HEK293T (cell line): ENCODE data around the gene ACSS3.

Experiments
- CTCF ChIA-PET: fragments of 350-600 bp; formaldehyde crosslinking; extraction: SDS; loops from one replicate; lab custom pipeline; 2021; ENCODE audit warnings: antibody characterized with exemption, inconsistent platforms; lab: Yijun Ruan, JAX
- POLR2A ChIA-PET: fragments of 350-600 bp; formaldehyde crosslinking; extraction: SDS; loops from one replicate; lab custom pipeline; 2020; ENCODE audit warnings: antibody characterized with exemption, inconsistent platforms; lab: Yijun Ruan, JAX
- DNase-seq: peaks from one replicate; pipeline ENCODE4 v3.0.0; 2012; ENCODE audit warnings: mixed read lengths; ENCODE audit errors: extremely low spot score
- ARNT ChIP-seq: fragments of 450-650 bp; IDR thresholded peaks from 2 replicates; pipeline ENCODE4 v1.6.1; 2017; ENCODE audit warnings: mild to moderate bottlenecking
- BHLHE40 ChIP-seq: fragments of 450-650 bp; IDR thresholded peaks from 2 replicates; pipeline ENCODE4 v1.6.1; 2016; ENCODE audit warnings: mild to moderate bottlenecking, moderate library complexity, borderline replicate concordance
- CTBP1 ChIP-seq: fragments of 450-650 bp; IDR thresholded peaks from 2 replicates; pipeline ENCODE4 v1.6.1; 2016; ENCODE audit warnings: borderline replicate concordance
- ELF4 ChIP-seq: fragments of 450-650 bp; IDR thresholded peaks from 2 replicates; pipeline ENCODE4 v1.6.1; 2017; ENCODE audit warnings: antibody characterized with exemption
- FOXA1 ChIP-seq: fragments of 450-650 bp; IDR thresholded peaks from 2 replicates; pipeline ENCODE4 v1.6.1; 2016; ENCODE audit warnings: mild to moderate bottlenecking
- FOXK2 ChIP-seq: fragments of 450-650 bp; IDR thresholded peaks from 2 replicates; pipeline ENCODE4 v1.6.1; 2016; ENCODE audit warnings: mild to moderate bottlenecking
- FOXM1 ChIP-seq: fragments of 450-650 bp; IDR thresholded peaks from 2 replicates; pipeline ENCODE4 v1.6.1; 2017; ENCODE audit warnings: mild to moderate bottlenecking, borderline replicate concordance
- HDGF ChIP-seq: fragments of 450-650 bp; IDR thresholded peaks from 2 replicates; pipeline ENCODE4 v1.6.1; 2017; ENCODE audit warnings: antibody characterized with exemption, borderline replicate concordance
- L3MBTL2 ChIP-seq: fragments of 450-650 bp; conservative IDR thresholded peaks from 2 replicates; pipeline ENCODE4 v1.6.1; 2016; ENCODE audit warnings: mild to moderate bottlenecking
- LEF1 ChIP-seq: fragments of 450-650 bp; IDR thresholded peaks from 2 replicates; pipeline ENCODE4 v1.6.1; 2017; ENCODE audit warnings: mild to moderate bottlenecking, borderline replicate concordance
- NFRKB ChIP-seq: fragments of 450-650 bp; IDR thresholded peaks from 2 replicates; pipeline ENCODE4 v1.6.1; 2016; ENCODE audit warnings: mild to moderate bottlenecking, moderate library complexity
- SP1 ChIP-seq: fragments of 450-650 bp; IDR thresholded peaks from 2 replicates; pipeline ENCODE4 v1.6.1; 2017
- SUZ12 ChIP-seq: fragments of 450-650 bp; IDR thresholded peaks from 2 replicates; pipeline ENCODE4 v1.6.1; 2016; ENCODE audit warnings: mild to moderate bottlenecking
- TARDBP ChIP-seq: fragments of 450-650 bp; IDR thresholded peaks from 2 replicates; pipeline ENCODE4 v1.6.1; 2016
- ZNF384 ChIP-seq: fragments of 450-650 bp; IDR thresholded peaks from 2 replicates; pipeline ENCODE4 v1.6.1; 2016
- TF ChIP-seq, protein P1 (sequence below): fragments of 450-650 bp; IDR thresholded peaks from 2 replicates; pipeline ENCODE4 v1.6.1; 2016

ACSS3 gene

DNA sequence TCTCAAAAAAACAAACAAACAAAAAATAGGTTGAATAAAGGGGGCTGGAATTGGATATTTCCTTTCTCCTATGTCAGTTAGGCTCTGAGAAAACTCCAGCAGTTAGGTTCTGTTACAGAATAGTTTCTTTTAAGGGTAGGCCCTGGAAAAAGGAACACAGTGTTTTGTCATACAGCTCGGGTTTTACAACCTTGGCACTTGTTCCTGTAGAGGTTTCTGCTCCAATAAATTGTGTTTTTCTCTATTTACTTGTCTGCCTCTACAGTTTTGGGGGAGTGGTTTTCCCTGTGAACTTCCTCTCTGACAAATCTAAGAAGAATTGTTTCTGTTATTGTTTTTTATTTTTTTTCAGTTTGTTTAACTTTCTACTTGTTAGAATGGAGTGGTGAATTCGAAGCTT is 167.6 kb downstream of the ACSS3 start:
- TF ChIP-seq FOXM1 (no peak), LEF1 (no peak), CTBP1 (no peak), ELF4 (no peak), BHLHE40 (no peak), FOXA1 (no peak), L3MBTL2 (no peak), SP1 (no peak), FOXK2 (no peak), ARNT (no peak), NFRKB (no peak), TARDBP (no peak), ZNF384 (no peak), HDGF (no peak)
- TF ChIP-seq, protein P1, sequence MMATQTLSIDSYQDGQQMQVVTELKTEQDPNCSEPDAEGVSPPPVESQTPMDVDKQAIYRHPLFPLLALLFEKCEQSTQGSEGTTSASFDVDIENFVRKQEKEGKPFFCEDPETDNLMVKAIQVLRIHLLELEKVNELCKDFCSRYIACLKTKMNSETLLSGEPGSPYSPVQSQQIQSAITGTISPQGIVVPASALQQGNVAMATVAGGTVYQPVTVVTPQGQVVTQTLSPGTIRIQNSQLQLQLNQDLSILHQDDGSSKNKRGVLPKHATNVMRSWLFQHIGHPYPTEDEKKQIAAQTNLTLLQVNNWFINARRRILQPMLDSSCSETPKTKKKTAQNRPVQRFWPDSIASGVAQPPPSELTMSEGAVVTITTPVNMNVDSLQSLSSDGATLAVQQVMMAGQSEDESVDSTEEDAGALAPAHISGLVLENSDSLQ = no peak
- no peak for DNase-seq
- ChIA-PET CTCF (no interaction called here), POLR2A (no interaction called here)

DNA sequence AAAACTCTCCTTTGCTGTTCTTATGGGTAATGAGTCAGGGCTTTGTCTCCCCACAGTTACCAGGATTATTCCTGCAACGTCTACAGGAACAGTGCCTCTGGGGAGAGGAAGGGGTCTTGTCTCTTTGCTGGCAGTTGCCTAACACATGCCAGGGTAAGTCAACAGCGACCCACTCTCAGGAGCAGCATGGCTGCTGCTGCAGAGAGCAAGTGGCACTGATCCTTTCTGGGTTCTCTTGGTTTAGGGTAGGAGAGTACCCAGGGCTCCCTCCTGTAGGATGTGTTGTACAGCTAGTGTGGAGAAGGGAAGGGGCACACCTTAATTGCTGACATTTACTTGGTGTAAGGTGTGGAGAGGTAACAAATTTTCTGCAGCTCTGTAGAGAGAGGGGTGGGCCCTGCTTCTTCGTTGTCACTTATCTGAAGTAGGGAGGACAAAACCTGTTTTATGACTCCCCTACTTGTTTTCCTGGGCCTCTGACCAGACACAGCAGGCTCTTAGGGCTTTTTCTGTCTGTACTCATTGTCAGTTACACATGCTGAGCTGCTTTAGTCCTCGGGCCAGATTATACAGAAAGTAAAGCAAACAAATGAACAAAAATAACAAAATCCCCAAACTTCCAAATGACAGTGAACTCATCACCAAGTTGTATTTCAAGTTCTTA is 168.2 kb downstream of the ACSS3 start:
- ChIA-PET POLR2A (no interaction called here), CTCF (no interaction called here)
- no peak for TF ChIP-seq FOXM1
- no peak for TF ChIP-seq FOXA1
- no peak for TF ChIP-seq FOXK2
- TF ChIP-seq L3MBTL2 = no peak
- no peak for TF ChIP-seq ELF4
- no peak for TF ChIP-seq SUZ12
- TF ChIP-seq ARNT = no peak
- no peak for TF ChIP-seq ZNF384
- no peak for TF ChIP-seq TARDBP
- no peak for TF ChIP-seq HDGF
- no peak for TF ChIP-seq NFRKB
- no peak for TF ChIP-seq SP1
- TF ChIP-seq, protein P1 = no peak
- no peak for TF ChIP-seq CTBP1
- TF ChIP-seq LEF1 = no peak
- no peak for TF ChIP-seq BHLHE40
- DNase-seq = peak; percentile 6

DNA sequence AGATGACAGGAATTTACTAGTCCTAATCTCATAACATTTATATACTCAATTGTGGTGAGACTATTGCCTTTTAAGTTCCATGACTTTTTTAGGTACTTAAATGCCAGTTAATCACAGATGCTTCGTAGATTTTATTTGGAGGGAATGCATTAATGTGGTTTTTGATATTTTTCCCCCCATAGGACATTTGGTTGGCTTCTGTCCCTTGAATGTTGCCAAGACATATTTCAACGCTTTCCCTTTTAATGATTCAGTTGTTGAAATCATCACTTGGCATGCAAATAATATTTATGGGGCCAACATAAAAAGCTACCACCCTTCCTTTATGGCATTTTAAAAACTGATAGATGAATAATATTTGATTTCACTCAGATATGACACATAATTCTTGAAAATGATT is 172.1 kb downstream of the ACSS3 start:
- no peak for DNase-seq
- ChIA-PET CTCF (no interaction called here), POLR2A (no interaction called here)
- no peak for TF ChIP-seq ARNT
- no peak for TF ChIP-seq SP1
- no peak for TF ChIP-seq HDGF
- no peak for TF ChIP-seq FOXA1
- no peak for TF ChIP-seq ZNF384
- TF ChIP-seq L3MBTL2 = no peak
- TF ChIP-seq FOXM1 = no peak
- TF ChIP-seq SUZ12 = no peak
- TF ChIP-seq FOXK2 = no peak
- TF ChIP-seq, protein P1 = no peak
- TF ChIP-seq TARDBP = no peak
- TF ChIP-seq CTBP1 = no peak
- no peak for TF ChIP-seq LEF1

DNA sequence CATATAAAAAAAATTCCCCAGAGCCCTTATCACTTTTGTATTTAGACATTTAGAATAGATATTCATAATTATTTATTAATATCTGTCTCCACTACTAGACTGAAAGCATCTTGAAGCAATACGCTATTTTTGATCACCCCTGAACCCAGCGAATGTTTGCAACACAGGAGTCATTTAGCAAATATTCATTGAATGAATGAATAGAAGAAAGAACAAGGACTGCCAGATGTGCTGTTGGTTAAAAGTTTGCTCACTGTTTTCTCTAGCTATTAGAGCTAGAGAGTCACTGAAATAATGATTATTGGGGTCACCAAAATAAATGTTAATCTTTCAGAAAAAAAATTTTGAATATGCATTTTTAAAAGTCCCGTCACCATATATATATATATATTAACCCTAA is 174.3 kb downstream of the ACSS3 start:
- ChIA-PET CTCF (no interaction called here), POLR2A (no interaction called here)
- TF ChIP-seq ARNT (no peak), FOXK2 (no peak), L3MBTL2 (no peak), BHLHE40 (no peak), SUZ12 (no peak), HDGF (no peak), NFRKB (no peak), LEF1 (no peak), ZNF384 (no peak), ELF4 (no peak), FOXM1 (no peak), TARDBP (no peak), FOXA1 (no peak), CTBP1 (no peak), SP1 (no peak)
- TF ChIP-seq, protein P1 = no peak
- DNase-seq = no peak

DNA sequence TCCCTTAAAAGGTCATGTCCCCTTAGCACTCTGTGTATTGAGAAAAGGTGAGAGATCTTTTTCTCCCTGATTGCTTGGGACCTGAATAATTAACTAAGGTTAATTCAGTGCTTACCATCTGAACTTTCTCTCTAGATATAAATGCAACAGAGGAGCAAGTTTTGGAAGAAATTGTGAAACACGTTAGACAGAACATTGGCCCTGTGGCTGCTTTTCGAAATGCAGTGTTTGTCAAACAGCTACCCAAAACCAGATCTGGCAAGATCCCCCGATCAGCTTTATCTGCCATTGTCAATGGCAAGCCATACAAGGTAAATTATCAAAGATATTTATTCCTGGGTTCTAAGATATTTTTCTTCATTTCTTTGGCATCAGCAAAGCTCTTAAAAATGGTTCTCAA is 175.5 kb downstream of the ACSS3 start:
- TF ChIP-seq FOXK2 (no peak), ZNF384 (no peak), SUZ12 (no peak), LEF1 (no peak)
- TF ChIP-seq, protein P1 = no peak
- POLR2A ChIA-PET = no interaction called here
- CTCF ChIA-PET = no interaction called here

More for the DNA sequence above, 175.5 kb downstream of the ACSS3 start:
- DNase-seq = no peak
